ENCODE data around the gene PHF3.

PHF3 gene

GRCh38 chr6:63644668-63645326, 9.2 kb downstream of the PHF3 start:
- no peak for DNase-seq

- peak; percentile 39 for DNase-seq
These were observed 13.7 kb downstream of the PHF3 start for GRCh38 chr6:63649269-63649668.

- no peak for DNase-seq
These were observed 14.3 kb downstream of the PHF3 start for GRCh38 chr6:63649847-63650265.

- DNase-seq = no peak
These were observed 17.4 kb downstream of the PHF3 start for GRCh38 chr6:63652980-63653379.

GRCh38 chr6:63660757-63661156, 25.2 kb downstream of the PHF3 start:
- DNase-seq = no peak

GRCh38 chr6:63661769-63662168, 26.2 kb downstream of the PHF3 start:
- no peak for DNase-seq

- DNase-seq = no peak
These were observed 27.7 kb downstream of the PHF3 start for GRCh38 chr6:63663147-63663955.

GRCh38 chr6:63663956-63664281, 28.3 kb downstream of the PHF3 start:
- DNase-seq = no peak

- no peak for DNase-seq
These were observed 35.6 kb downstream of the PHF3 start for GRCh38 chr6:63671098-63671754.

- DNase-seq = no peak
These were observed 37.1 kb downstream of the PHF3 start for GRCh38 chr6:63672582-63673129.

- no peak for DNase-seq
These were observed 38.1 kb downstream of the PHF3 start for GRCh38 chr6:63673692-63674091.

- no peak for DNase-seq
These were observed 39.0 kb downstream of the PHF3 start for GRCh38 chr6:63674635-63675034.

- no peak for DNase-seq
These were observed 39.5 kb downstream of the PHF3 start for GRCh38 chr6:63675138-63675537.

GRCh38 chr6:63676412-63677114, 41.0 kb downstream of the PHF3 start:
- DNase-seq = no peak

GRCh38 chr6:63677282-63677681, 41.7 kb downstream of the PHF3 start:
- no peak for DNase-seq

GRCh38 chr6:63683071-63683603, 47.5 kb downstream of the PHF3 start:
- DNase-seq = no peak

- no peak for DNase-seq
These were observed 50.1 kb downstream of the PHF3 start for GRCh38 chr6:63685446-63686379.

- DNase-seq = no peak
These were observed 53.8 kb downstream of the PHF3 start for GRCh38 chr6:63689421-63689820.

- DNase-seq = no peak
These were observed 54.6 kb downstream of the PHF3 start for GRCh38 chr6:63690221-63690620.

- no peak for DNase-seq
These were observed 70.1 kb downstream of the PHF3 start for GRCh38 chr6:63705707-63706106.

- no peak for DNase-seq
These were observed 71.0 kb downstream of the PHF3 start for GRCh38 chr6:63706630-63707029.

GRCh38 chr6:63708631-63709030, 73.0 kb downstream of the PHF3 start:
- no peak for DNase-seq
